ENCODE measurements around the gene GPC5.

Gene GPC5

DNA sequence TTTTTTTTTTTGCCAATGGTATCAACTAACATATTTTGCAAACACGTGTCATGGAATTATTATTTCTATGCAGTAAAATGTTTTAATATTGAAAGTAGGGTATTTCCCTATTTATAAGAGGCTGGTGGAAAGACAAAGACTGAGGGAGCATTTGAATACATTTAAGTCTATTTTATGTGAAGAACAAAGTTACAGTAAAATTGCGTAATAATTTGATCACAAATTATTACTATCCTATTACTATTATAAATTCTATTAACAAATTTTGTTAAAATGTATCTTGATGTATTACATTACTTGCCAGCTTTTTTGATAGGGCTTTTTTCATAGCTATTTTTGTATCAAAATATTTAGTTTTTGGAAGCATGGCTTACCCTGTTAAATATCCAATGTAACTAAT, 58.4 kb downstream of the GPC5 start:
- DNase-seq (ENCODE audit: low spot score), result no peak

DNA sequence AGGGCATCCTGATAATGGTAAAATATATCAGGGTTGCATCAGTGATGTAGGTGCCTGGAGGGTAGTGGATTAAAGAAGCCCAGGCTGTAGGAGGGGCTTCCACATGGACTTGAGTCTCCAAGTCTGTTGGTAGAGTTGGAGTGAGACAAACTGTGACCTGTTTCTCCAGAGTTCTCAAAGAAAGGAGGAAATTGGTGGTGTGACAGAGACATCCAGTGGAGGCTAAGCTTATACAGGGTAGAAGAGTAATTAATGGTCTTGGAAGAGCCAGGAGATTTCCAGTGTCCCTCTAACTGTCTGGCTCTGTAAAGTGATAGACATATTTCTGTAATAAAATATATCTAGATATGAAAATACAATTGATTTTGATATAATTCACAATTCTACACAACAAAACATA, 61.1 kb downstream of the GPC5 start:
- DNase-seq (ENCODE audit: low spot score), result no peak

DNA sequence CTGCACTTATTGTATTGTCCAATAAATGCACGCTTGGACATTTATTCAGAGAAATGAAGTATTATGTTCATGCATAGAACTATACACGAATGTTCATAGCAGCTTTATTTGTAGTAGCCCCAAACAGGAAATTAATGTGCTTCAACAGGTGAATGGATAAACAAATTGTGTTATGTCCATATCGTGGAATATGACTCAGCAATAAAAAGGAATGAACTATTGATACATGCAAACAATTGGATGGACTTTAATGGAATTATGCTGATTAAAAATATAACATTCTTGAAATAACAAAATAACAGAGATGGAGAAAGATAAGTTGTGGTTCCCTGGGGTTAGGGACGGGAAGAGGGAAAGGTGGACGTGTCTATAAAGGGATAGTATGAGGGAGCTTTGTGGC, 65.9 kb downstream of the GPC5 start:
- no peak for DNase-seq (ENCODE audit: low spot score)

DNA sequence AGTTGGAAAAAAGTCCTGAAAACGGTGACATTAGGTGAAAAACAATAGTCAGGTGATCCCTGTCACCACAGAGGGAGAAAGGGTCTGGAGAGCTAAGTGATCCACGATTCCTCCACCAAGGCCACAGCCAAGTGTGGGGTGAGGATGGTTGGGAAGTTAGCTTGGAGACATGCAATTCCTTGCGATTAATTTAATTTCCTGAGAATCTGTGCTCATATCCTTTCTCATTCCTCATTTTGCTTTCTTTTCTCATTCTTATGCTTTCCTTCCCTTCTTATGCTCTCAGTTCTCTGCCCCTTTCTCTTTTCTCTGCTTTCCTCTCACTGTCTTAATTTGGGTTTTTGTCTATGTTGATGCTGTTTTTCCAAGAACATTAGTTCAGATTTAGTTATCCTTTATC, 68.8 kb downstream of the GPC5 start:
- no peak for DNase-seq (ENCODE audit: low spot score)

DNA sequence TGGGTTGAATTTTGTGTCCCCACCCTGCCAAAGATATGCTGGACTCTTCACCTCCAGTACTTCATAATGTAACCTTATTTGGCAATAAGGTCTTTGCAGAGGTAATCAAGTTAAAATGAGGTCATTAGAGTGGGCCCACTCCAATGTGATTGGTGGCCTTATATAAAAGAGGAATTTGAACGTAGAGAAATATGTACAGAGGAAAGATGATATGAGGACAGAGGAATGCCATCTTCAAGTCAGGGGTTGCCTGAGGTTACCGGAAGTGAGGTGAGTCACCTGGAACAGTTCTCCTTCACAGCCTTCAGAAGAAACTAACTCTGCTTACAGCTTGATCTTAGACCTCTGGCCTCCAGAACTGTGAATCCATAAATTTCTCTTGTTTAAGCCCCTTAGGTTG, 69.9 kb downstream of the GPC5 start:
- no peak for DNase-seq (ENCODE audit: low spot score)

DNA sequence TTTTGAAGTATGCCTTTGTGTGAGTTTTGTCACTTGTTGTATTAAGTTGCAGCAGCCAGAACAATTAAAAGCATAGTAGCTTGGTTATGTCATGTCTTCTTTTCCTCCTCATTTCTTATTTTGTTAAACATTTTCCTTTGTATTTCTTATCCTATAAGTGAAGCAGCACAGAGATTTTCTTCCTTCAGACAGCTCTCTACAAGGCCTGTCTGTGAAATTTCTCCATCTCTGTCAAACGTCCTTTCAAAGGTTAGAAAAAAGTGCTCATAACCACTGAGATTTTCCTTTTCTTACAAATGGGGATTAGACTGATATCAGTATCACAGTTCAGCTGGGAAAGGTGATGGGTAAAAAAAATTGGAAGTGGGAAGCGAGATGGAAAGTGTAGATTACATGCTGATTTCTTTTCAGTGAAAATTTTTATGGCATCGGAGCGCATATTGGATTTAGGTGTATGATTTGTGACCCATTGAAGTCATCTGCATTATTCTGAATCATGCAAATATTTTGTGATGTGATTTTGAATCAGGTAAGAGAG, 71.7 kb downstream of the GPC5 start:
- no peak for DNase-seq (ENCODE audit: low spot score)

DNA sequence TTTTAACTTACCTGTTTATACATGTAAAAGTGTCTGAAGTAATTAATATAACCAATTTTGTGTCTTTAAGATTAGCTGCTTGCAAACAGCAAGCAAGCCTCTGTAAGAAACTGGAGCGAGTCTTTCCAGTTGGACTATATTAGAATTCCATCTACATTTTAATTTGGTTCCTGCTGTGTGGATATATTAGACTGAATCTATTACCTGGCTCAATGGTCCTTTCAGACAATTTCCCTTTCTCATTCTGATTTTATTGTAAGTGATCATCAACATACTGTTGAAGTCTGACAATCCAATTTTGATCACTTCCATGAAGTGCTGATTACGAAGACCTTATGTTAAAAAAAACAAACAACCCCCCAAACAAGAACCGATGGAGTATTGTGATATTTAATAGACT, 72.3 kb downstream of the GPC5 start:
- no peak for DNase-seq (ENCODE audit: low spot score)

DNA sequence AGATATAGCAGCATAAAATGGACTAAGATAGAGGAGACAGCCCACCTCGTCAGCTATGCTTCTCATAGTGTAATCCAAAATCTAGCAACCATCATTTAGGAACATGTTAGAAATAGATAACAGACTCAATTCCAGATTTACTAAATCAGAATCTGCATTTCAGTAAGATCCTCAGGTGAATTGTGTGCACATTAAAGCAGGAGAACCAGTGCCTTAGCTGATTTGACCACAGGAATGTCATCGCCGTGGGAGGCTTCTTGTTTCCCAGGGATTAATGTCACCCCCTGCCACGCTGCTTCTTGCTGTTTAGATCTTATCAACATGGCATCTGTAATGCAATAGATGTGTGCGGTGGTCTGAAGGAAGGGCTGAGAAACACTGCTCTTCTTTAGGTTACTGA, 84.0 kb downstream of the GPC5 start:
- no peak for DNase-seq (ENCODE audit: low spot score)

DNA sequence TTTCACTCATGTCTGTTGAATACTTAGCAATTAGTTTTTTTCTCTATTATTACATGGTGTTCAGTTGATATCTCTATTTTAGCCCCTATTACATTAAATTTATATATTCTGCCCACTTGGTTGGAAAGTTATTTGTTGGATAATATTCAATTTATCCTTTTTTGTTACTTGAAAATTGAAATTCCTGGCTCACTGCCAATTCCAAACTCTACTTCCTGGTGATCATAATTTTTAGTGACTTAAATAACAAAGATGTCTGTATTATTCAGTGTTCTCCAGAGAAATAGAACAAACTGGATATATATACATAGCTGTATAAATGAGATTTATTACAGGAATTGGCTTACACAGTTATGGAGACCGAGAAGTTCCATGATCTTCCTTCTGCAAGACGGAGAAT, 93.6 kb downstream of the GPC5 start:
- no peak for DNase-seq (ENCODE audit: low spot score)

DNA sequence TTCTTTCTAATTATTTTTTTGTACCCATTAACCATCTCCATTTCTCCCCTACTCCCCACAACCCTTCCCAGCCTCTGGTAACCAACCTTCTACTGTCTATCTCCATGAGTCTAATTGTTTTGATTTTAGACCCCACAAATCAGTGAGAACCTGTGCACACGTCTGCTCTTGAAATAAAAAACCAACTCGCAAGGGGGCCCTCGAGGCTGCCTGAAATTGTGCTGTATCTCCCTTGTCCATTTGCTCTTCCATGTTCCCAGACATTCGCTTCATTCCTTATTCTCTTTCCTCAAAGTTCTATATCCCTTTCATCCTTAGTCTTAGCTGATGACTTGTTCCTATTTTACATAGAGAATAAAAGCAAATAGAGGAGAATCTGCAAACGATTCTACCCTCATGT, 95.0 kb downstream of the GPC5 start:
- no peak for DNase-seq (ENCODE audit: low spot score)

DNA sequence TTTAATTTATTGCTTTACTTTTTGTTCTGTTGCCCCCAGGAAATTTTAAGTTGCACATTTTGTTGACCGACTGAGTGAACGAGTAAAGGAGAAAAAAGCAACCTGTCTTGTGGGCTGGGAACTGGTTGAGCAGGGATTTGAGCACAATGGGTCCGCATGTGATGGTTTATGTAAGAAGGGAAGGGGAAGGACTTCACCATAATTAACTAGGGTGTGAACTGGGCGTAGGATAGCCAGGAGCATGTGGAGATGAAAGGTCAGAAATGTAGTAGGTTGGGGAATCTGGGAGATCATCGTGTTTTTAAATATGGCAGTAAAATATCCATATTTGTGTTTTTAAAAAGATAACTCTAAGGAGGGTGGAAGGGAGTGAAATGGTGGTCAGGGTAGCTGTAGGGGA, 99.9 kb downstream of the GPC5 start:
- no peak for DNase-seq (ENCODE audit: low spot score)

DNA sequence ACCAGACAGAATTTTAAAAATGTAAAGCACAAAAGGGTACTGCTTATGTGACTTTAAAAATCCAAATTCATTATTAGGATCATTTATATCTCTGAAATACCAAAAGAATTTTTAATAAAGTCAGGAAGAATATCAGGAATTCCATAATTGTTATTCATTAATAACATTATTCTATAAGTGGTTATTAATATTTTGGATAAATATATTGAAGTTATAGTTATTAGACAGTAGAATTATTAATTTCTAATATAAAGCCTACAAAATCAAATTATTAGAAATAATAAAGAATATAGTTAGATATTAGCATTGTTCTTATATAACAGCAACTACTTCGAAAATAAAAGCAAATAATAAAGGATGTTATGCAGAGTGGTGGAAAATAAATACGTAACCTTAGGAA, 105.8 kb downstream of the GPC5 start:
- DNase-seq (ENCODE audit: low spot score), result no peak

DNA sequence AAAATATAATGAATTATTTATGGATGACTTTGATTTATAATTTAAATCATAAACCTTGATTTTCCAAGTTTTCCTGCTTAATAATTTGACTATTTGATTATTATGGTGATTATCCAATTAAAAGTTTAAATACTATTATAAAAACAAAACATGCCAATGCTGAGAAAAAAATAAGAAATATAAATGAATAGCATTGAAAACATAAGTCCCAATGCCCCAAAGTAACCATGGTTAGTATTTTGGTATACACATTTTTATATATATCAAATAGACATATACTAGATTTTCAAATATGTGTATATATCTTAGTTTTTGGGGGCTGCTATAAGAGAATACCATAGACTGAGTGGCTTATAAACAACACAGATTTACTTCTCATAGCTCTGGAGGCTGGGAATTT, 108.3 kb downstream of the GPC5 start:
- DNase-seq (ENCODE audit: low spot score), result no peak

DNA sequence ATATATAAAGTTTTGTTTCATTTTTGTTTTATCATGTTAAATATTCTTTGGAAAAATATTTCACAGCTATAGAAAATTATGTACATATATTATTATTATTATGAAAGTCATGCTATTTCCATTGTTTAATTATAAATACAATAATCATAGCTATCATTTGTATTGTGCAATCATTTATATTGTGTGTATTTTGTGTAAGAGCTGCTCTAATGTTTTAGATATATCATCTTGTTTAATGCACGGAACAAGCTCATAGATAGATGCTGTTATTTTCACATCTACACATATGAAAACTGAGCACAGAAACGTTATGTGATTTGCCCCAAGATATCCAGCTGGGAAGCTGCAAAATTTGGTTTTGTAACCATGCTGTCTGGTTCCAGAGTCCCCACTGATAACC, 111.6 kb downstream of the GPC5 start:
- DNase-seq (ENCODE audit: low spot score), result no peak

DNA sequence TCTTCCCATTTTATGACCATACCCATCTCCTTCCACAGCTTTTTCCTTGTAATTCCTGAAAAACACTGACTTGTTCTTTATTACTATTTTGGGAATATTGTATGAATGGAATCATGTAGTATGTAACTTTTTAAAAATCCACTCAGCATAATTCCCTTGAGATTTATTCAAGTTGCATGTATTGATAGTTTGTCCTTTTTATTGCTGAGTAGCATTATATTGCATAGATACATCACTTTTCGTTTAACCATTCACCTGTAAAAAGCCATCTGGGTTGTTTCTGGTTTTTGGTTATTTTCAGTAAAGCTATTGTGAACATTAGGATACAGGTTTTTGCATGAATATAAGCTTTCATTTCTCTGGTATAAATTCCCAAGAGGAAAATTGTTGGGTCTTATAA, 115.4 kb downstream of the GPC5 start:
- DNase-seq (ENCODE audit: low spot score), result no peak

DNA sequence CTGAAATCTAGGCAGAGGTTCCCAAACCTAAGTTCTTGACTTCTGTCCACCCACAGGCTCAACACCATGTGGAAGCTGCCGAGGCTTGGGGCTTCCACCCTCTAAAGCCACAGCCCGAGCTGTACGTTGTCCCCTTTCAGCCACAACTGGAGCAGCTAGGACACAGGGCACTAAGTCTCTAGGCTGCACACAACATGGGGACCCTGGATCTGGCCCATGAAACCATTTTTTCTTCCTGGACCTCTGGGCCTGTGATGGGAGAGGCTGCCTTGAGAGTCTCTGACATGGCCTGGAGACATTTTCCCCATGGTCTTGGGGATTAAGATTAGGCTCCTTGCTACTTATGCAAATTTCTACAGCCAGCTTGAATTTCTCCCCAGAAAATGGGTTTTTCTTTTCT, 118.4 kb downstream of the GPC5 start:
- no peak for DNase-seq (ENCODE audit: low spot score)

DNA sequence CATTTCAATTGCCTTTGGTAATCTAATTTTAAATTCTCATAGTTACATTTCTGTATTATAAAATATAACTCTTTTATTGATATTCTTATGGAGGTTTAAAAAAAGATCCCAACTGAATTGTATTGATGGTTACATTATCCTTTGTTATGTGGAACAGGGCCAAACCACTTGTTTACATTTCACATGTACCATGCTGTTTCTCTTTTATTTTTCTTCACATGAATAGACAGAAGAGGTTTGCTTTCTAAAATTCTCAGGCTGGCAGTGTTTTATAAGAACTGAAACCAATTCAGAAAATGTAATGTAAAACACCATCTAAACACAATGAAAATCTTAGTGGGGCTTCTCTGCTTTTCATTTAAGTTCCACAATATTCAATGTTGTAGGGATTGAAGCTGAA, 122.5 kb downstream of the GPC5 start:
- DNase-seq (ENCODE audit: low spot score), result no peak

DNA sequence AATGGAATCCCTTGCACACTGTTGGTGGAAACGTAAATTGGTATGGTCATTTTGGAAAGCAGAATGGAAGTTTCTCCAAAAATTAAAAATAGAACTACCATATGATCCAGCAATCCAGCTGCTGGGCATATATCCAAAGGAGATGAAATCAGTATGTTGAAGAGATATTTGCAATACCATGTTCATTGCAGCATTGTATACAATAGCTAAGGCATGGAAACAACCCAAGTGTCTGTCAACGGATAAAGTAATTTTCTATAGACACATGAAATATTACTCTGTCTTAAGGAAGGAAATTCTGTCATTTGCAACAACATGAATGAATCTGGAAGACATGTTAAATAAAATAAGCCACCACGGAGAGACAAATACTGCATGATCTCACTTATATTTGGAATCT, 124.7 kb downstream of the GPC5 start:
- no peak for DNase-seq (ENCODE audit: low spot score)

DNA sequence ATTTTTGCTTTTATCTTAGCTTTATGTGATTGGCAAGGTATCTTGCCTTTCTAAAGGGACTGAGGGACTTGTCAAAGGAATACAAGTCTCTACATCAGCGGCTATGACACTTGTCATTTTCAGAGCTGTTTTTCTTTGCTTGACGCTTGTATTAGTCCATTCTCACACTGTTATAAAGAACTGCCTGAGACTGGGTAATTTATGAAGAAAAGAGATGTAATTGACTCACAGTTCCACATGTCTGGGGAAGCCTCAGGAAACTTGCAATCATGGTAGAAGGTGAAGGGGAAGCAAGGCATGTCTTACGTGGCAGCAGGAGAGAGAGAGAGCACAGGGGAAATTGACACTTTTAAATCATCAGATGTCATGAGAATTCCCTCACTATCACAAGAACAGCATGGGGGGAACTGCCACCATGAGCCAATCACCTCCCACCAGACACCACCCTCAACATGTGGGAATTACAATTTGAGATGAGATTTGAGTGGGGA, 128.2 kb downstream of the GPC5 start:
- no peak for DNase-seq (ENCODE audit: low spot score)

DNA sequence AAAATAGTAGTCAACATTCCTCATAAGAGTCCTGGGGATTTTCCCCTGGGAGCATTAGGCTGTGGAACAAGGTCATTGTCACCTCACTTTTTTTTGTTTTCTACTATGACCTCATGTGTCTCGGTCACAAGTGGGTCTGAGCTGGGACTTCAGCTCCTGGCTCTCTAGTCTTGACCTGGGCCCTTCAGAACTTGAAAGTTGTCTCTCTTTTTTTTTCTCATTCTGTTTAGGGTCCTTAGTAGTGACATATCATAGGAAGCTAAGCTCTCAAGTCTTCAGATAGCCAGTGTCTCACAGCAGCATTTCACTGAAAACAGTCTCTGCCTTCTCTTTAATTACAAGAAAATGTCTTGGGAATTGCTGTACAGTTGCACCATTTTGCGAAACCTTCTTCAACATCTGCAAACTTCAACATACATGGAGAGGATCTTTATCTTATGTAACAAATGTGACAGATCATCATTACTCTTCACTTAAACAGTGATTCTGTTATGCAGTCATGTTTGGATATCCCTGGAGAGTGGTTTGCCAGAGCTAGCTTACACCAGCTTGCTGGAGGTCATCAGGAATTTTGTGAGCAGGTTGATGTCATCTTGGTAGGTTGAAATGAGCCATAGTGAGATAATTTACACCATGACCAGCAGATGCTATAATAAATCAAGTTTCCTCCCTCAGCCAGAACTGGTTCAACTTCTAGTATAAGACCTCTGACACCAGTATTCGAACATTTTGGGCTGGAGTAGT, 131.5 kb downstream of the GPC5 start:
- no peak for DNase-seq (ENCODE audit: low spot score)

DNA sequence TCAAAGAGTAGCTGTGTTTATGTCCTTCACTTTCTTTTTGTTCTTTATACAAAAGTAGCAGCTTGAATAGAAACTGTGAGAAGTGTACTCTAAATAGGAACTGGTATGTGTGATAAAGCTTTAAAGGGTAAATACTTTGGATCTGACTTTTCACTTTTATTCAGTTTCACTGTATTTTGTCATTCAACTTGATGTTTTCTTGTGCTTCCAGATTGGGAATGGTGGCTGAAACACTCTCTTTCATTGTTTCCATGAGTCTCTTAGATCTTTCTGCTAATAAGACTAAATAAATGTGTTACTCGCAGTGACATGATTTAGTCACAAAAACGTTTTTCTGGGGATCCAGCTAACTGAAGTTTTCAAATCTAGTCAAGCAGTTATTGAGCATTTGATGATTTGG, 133.2 kb downstream of the GPC5 start:
- no peak for DNase-seq (ENCODE audit: low spot score)

DNA sequence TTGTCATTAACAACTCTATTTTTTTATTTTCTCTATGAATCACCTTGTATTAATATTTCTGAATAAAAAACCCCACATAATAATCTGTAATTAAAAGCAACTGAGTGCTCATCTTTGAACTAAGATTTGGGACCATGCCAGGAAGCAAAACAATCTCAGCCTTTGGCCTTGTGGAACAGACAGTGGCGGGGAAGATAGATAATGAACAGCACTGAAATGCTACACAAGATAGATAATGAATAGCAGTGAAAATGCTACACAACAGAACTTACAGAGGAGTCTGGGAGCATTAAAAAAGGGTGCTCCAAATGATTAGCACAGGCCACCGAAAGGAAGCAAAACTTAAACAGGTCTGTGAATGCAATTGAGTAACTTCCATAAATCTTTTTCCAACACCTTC, 134.9 kb downstream of the GPC5 start:
- no peak for DNase-seq (ENCODE audit: low spot score)

DNA sequence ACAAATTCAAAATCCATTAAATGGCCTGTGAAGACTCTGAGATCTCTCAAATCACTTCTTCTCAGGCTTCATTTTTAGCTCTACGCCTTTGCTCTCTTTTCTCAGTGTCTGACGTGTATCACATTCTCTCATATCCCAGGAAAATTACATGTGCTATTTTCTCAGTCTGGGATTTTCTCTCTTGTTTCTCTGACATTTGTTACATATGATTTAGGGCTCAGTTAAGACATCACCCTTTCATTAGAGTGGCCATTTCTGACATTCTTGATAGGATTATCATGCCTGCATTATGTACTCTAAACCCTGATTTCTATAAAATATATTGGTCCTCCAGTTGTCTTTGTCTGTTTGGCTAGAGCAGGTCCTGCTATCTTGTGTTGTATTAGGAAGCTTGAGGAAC, 136.6 kb downstream of the GPC5 start:
- no peak for DNase-seq (ENCODE audit: low spot score)

DNA sequence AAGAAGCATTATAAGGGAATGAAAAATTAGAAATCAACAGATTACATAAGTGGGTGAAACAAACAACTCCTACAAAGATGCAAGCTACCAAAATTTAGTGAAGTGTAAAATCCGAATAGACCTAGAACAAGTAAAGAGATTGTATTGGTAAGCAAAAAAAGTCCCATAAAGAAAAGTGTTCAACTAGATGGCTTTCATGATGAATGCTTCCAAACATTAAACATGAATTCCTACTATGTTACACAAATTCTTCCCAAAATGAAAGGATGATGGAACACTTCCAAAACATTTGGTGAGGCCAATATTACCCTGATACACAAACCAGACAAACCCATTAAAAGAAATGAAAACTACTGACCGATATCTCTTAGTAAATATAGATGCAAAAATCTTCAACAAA, 139.0 kb downstream of the GPC5 start:
- no peak for DNase-seq (ENCODE audit: low spot score)
